GM06990 (cell line): ENCODE measurements around the gene CCDC188.

ENCODE experiments used
- DNase-seq: peaks from one replicate; pipeline ENCODE4 v3.0.0-alpha.2; 2011; ENCODE audit not compliant: insufficient read length; ENCODE audit errors: extremely low read depth
- H3K27me3 ChIP-seq: replicated peaks from 2 replicates; pipeline ENCODE4 v1.6.0; 2011; ENCODE audit warnings: low read length; ENCODE audit not compliant: control insufficient read depth, insufficient read depth
- H3K36me3 ChIP-seq: 2 replicates; pipeline ENCODE4 v1.5.1; 2011; ENCODE audit warnings: low read length; ENCODE audit not compliant: control insufficient read depth, insufficient read depth
- H3K4me3 ChIP-seq: replicated peaks from 2 replicates; pipeline ENCODE4 v1.5.1; 2011; ENCODE audit warnings: low read depth, mild to moderate bottlenecking, control low read depth, low read length
- TF ChIP-seq, protein P1 (sequence below): IDR thresholded peaks from 2 replicates; pipeline ENCODE4 v1.5.1; 2011; ENCODE audit warnings: low read length, control low read depth, mild to moderate bottlenecking, inconsistent platforms; ENCODE audit not compliant: insufficient read depth, poor library complexity, severe bottlenecking

The CCDC188 gene

DNA sequence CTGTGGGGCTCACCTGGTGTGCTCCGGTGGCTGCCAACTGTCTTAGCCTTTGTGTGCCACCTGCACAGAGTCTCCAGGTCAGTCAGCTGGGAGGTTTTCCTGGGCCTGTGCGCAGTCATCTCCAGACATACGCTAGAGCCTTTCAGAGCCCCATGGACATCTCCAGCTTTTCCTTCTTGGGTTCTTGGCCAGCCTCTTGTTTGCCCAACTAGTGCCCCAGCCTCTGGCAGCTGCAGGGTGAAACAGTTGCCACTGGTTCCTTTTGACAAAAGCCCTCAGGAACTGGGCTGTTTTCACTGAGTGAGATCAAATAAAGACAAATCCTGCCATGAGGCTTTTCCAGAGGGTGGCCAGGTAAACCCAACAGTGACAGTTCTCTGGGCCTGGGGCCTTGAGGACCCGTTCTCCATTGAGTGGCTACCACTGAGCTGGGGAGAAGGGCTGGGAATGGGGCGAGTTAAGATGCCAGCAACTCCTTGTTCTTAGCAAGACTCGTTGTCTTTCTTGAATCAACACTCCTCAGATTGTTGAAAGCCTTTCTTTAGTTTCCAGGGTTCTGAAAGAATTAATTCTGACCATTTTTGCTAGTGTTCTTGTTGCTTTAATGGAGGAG, 51.6 kb downstream of the CCDC188 start:
- Histone ChIP-seq H3K27me3 (no peaks in the 10 kb centered on the region), H3K4me3 (no peak overlapping the region), H3K36me3 (peaks cover 10% of the 10 kb centered on the region)
- TF ChIP-seq, protein P1, sequence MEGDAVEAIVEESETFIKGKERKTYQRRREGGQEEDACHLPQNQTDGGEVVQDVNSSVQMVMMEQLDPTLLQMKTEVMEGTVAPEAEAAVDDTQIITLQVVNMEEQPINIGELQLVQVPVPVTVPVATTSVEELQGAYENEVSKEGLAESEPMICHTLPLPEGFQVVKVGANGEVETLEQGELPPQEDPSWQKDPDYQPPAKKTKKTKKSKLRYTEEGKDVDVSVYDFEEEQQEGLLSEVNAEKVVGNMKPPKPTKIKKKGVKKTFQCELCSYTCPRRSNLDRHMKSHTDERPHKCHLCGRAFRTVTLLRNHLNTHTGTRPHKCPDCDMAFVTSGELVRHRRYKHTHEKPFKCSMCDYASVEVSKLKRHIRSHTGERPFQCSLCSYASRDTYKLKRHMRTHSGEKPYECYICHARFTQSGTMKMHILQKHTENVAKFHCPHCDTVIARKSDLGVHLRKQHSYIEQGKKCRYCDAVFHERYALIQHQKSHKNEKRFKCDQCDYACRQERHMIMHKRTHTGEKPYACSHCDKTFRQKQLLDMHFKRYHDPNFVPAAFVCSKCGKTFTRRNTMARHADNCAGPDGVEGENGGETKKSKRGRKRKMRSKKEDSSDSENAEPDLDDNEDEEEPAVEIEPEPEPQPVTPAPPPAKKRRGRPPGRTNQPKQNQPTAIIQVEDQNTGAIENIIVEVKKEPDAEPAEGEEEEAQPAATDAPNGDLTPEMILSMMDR = no peak
- no peak for DNase-seq
